ENCODE results near the gene CAPN5. TPM values are rescaled to one million over a fixed set of nuclear protein-coding genes. Genes with fewer than 3 reads are reported as not detected.
A peak's percentile ranks its signal among the peaks of the same experiment; 100 is the strongest.

CAPN5 gene
- total and polyA plus RNA-seq, 2 donors (not counting 1 experiment from before 2014, with no cell fraction given), result 17.5 to 20.4 TPM

GRCh38 chr11:77080643-77081210 is 14.0 kb downstream of the CAPN5 start:
- Histone ChIP-seq H3K4me2 (ENCODE audit: extremely low read depth, insufficient read depth, low read length) (no peak overlapping the region), H3K9ac (ENCODE audit: insufficient read depth, low read length) (no peak overlapping the region), H3K9me3 (ENCODE audit: control insufficient read depth, insufficient read depth, low read depth, low read length) (no peaks in the 10 kb centered on the region), H3K4me1 (ENCODE audit: control insufficient read depth, extremely low read depth, insufficient read depth, low read length) (peaks cover 12% of the 10 kb centered on the region), H3K36me3 (ENCODE audit: control insufficient read depth, insufficient read depth, low read length) (peaks cover 2% of the 10 kb centered on the region), H4K20me1 (ENCODE audit: control insufficient read depth, extremely low read depth, insufficient read depth, low read length) (no peaks in the 10 kb centered on the region), H3K27ac (ENCODE audit: insufficient read depth, low read length) (no peak overlapping the region), H3K79me2 (ENCODE audit: control insufficient read depth, insufficient read depth, low read length) (peaks cover 1% of the 10 kb centered on the region), H3K27me3 (ENCODE audit: control insufficient read depth, insufficient read depth, low read length) (no peaks in the 10 kb centered on the region), H2AFZ (ENCODE audit: low read length) (no peak overlapping the region), H3K4me3 (replicated peaks in 1 of 4; ENCODE audit: control extremely low read depth in 1 of 4, insufficient read depth in 1 of 4, low read depth in 3 of 4, low read length in 4 of 4) (no peak overlapping the region)
- DNase-seq (ENCODE audit: low read depth in 2 of 2), result peak in 1 of 2 donors; percentile 43
- TF ChIP-seq CTCF (conservative IDR thresholded peaks at IDR 0.05 in 1 of 2, IDR thresholded peaks at IDR 0.05 in 1 of 2; ENCODE audit: low read depth in 1 of 2, low read length in 2 of 2), result no peak
- TF ChIP-seq EZH2 (IDR thresholded peaks at IDR 0.05; ENCODE audit: low read length, missing control alignments), result no peak

GRCh38 chr11:77081381-77081851 is 14.6 kb downstream of the CAPN5 start:
- Histone ChIP-seq H3K9me3 (ENCODE audit: control insufficient read depth, insufficient read depth, low read depth, low read length) (no peaks in the 10 kb centered on the region), H3K4me2 (ENCODE audit: extremely low read depth, insufficient read depth, low read length) (no peak overlapping the region), H2AFZ (ENCODE audit: low read length) (no peak overlapping the region), H3K27me3 (ENCODE audit: control insufficient read depth, insufficient read depth, low read length) (no peaks in the 10 kb centered on the region), H3K9ac (ENCODE audit: insufficient read depth, low read length) (no peak overlapping the region), H4K20me1 (ENCODE audit: control insufficient read depth, extremely low read depth, insufficient read depth, low read length) (no peaks in the 10 kb centered on the region), H3K79me2 (ENCODE audit: control insufficient read depth, insufficient read depth, low read length) (peaks cover 1% of the 10 kb centered on the region), H3K27ac (ENCODE audit: insufficient read depth, low read length) (no peak overlapping the region), H3K4me3 (replicated peaks in 1 of 4; ENCODE audit: control extremely low read depth in 1 of 4, insufficient read depth in 1 of 4, low read depth in 3 of 4, low read length in 4 of 4) (no peak overlapping the region), H3K36me3 (ENCODE audit: control insufficient read depth, insufficient read depth, low read length) (peaks cover 2% of the 10 kb centered on the region), H3K4me1 (ENCODE audit: control insufficient read depth, extremely low read depth, insufficient read depth, low read length) (peaks cover 12% of the 10 kb centered on the region)
- no peak for TF ChIP-seq CTCF (conservative IDR thresholded peaks at IDR 0.05 in 1 of 2, IDR thresholded peaks at IDR 0.05 in 1 of 2; ENCODE audit: low read depth in 1 of 2, low read length in 2 of 2)
- DNase-seq (ENCODE audit: low read depth in 2 of 2), result no peak

- H3K9me3 ChIP-seq (ENCODE audit: control insufficient read depth, insufficient read depth, low read depth, low read length), result no peaks in the 10 kb centered on the region
- no peaks in the 10 kb centered on the region for H3K27me3 ChIP-seq (ENCODE audit: control insufficient read depth, insufficient read depth, low read length)
- DNase-seq (ENCODE audit: low read depth in 2 of 2), result no peak
- peaks cover 2% of the 10 kb centered on the region for H3K36me3 ChIP-seq (ENCODE audit: control insufficient read depth, insufficient read depth, low read length)
- H3K27ac ChIP-seq (ENCODE audit: insufficient read depth, low read length), result peak overlapping the region; percentile 17
- H3K9ac ChIP-seq (ENCODE audit: insufficient read depth, low read length), result no peak overlapping the region
- H3K4me1 ChIP-seq (ENCODE audit: control insufficient read depth, extremely low read depth, insufficient read depth, low read length), result peaks cover 12% of the 10 kb centered on the region
- peak overlapping the region; percentile 24 for H2AFZ ChIP-seq (ENCODE audit: low read length)
- H3K79me2 ChIP-seq (ENCODE audit: control insufficient read depth, insufficient read depth, low read length), result peaks cover 1% of the 10 kb centered on the region
- TF ChIP-seq CTCF (conservative IDR thresholded peaks at IDR 0.05 in 1 of 2, IDR thresholded peaks at IDR 0.05 in 1 of 2; ENCODE audit: low read depth in 1 of 2, low read length in 2 of 2) (no peak), EZH2 (IDR thresholded peaks at IDR 0.05; ENCODE audit: low read length, missing control alignments) (no peak)
- no peaks in the 10 kb centered on the region for H4K20me1 ChIP-seq (ENCODE audit: control insufficient read depth, extremely low read depth, insufficient read depth, low read length)
- H3K4me2 ChIP-seq (ENCODE audit: extremely low read depth, insufficient read depth, low read length), result no peak overlapping the region
- H3K4me3 ChIP-seq (replicated peaks in 1 of 4; ENCODE audit: control extremely low read depth in 1 of 4, insufficient read depth in 1 of 4, low read depth in 3 of 4, low read length in 4 of 4), result no peak overlapping the region
Measured at GRCh38 chr11:77081976-77082836, 15.4 kb downstream of the CAPN5 start.

Measured in fibroblast of lung (primary cell).